GM21447 (cell line): ENCODE results near the gene PHKB.
"Not testable (repeated sequence)": the region's sequence is repeated elsewhere in the genome, so short reads cannot be mapped to it uniquely, and the experiment has no call there.

ENCODE experiments used
- ATAC-seq: cut with Tn5 transposase; IDR thresholded peaks from one replicate; pipeline ENCODE4 v1.9.1; 2021; ENCODE audit not compliant: unreplicated experiment

Gene PHKB

DNA sequence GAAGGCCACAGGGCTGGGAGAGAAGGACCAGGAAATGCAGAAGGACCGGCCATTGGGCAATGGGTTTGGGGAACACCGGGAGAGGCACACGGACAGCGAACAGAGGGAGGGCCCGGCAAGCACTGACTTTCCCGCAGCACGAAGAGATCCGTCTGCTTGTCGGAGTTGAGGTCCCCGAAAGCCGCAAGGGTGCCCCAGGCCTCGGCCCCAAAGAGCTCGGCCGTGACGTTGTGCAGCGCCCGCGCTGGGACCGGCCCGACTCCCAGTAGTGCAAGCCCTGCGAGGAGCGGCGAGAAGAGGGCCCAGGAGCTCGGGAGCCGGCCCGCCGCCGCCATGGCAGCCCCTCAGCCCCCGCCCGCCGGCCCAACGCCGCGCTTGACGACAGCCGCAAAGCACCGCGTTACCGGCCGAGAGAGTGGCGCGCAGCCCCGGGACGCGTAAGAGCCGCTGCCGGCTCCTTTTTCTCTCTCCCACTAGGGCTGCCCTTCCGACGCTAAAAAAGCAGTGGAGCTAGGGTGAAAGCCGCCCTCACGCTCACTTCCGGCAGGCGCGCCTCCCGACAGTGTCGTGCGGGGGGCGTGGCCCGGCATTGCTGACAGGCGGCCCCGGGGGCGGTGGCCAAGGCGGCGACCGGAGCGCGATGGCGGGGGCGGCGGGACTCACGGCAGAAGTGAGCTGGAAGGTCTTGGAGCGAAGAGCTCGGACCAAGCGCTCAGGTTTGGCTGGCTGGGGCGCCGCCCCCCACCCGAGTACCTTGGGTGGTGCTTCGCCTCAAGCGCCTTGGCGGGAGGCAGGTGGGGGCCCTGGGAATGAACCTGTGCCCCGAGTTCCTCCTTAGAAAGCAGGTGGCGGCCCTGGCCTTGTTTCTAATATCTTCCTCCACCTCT is at the start of gene PHKB, which contains the start of gene ITFG1:
PHKB (plus strand) TSS at position 621 of the 887 bp plus-strand sequence; CDS start at position 641, 20 bp downstream.
ITFG1 (minus strand) TSS at position 353 of the 887 bp plus-strand sequence; CDS start at position 335, 18 bp downstream.
- ATAC-seq, result peak; percentile 65

DNA sequence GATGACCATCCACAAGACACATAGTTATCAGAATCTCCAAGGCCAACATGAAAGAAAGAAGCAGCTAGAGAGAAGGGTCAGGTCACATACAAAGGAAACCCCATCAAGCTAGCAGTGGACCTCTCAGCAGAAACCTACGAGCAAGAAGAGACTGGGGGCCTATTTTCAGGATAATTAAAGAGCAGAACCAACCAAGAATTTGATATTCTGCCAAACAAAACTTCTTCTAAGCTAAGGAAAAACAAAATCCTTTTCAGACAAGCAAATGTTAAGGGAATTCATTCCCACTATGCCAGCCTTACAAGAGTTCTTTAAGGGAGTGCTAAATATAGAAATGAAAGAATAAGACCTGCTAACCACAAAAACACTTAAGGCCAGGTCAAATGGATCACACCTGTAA is 48.1 kb upstream of the PHKB start:
- no peak for ATAC-seq

DNA sequence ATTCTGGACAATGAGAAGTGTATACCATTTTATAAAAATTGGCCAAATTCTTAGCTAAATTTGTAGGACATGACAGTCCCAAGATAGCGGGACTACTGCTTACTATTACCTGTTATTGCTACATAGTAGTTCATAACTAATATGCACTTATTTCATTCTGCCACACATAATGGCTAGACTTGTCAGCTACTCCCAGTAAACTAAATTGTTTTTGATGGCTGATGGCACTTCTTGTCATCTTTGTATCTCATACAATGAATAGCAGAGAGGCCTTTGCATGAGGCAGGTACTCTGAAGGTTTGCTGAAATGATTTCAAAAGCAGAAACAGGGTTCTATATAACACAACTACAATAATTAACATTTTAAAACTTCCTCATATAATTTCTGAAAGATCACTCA is 44.3 kb upstream of the PHKB start:
- ATAC-seq, result no peak

DNA sequence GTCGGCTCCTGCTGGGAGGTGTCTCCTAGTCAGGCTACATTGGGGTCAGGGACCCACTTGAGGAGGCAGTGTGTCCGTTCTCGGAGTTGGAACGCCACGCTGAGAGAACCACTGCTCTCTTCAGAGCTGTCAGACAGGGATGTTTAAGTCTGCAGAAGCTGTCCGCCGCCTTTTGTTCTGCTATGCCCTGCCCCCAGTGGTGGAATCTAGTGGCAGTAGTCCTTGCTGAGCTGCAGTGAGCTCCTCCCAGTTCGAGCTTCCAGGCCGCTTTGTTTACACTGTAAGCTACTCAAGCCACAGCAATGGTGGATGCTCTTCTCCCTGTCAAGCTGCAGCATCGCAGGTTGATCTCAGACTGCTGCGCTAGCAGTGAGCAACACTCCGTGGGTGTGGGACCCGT is 36.3 kb upstream of the PHKB start:
- ATAC-seq, result no peak

DNA sequence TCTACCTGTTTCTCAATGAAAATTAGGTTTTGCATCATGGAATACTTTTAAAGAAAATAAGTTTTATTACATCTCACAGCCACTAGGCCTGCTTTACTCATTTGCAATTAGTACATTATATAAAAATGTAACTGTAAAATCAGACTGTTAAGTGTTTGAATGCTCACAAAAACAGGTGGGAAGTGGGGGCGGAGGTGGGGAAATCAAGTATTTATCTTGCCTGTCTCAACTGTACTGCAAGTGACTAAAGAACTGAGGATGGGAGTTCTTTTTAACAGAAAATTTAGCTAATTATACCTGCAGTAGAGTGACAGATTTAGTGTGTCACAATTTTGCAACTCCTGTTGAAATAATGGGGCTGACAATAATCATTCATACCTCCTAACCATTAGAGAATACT is 34.3 kb upstream of the PHKB start:
- no peak for ATAC-seq

DNA sequence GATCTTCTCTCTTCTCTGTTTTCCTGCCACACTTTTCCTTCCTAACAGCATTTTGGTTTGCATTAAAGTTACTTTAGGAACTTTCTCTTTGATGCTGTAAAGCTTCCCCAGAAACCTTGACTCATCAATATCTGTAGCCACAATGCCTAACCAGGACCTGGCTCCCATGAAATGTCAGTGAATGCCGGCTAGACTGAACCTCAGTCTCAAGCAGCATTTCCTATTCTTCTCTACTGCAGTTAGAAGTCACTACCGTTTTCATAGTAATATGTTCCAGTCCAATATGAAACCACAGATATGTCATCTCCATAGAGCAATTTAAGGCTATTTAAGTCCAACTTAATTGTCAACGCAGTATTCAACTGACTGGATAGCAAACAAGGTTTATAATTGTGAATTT is 29.2 kb upstream of the PHKB start:
- ATAC-seq, result no peak

DNA sequence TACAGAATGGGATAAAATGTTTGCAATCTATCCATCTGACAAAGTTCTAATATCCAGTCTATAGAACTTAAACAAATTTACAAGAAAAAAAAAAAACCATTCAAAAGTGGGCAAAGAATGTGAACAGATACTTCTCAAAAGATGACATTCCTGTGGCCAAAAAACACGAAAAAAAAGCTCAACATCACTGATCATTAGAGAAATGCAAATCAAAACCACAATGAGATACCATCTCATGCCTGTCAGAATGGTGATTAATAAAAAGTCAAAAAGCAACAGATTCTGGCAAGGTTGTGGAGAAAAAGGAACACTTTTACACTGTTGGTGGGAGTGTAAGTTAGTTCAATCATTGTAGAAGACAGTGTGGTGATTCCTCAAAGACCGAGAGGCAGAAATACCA is 26.9 kb upstream of the PHKB start:
- ATAC-seq, result not testable (repeated sequence)

DNA sequence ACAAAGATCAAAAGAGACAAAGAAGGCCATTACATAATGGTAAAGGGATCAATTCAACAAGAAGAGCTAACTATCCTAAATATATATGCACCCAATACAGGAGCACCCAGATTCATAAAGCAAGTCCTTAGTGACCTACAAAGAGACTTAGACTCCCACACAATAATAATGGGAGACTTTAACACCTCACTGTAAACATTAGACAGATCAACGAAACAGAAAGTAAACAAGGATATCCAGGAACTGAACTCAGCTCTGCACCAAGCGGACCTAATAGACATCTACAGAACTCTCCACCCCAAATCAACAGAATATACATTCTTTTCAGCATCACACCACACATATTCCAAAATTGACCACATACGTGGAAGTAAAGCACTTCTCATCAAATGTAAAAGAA is 21.1 kb upstream of the PHKB start:
- ATAC-seq, result not testable (repeated sequence)

DNA sequence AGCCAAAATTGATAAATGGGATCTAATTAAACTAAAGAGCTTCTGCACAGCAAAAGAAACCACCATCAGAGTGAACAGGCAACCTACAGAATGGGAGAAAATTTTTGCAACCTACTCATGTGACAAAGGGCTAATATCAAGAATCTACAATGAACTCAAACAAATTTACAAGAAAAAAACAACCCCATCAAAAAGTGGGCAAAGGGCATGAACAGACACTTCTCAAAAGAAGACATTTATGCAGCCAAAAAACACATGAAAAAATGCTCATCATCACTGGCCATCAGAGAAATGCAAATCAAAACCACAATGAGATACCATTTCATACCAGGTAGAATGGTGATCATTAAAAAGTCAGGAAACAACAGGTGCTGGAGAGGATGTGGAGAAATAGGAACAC is 18.2 kb upstream of the PHKB start:
- ATAC-seq, result not testable (repeated sequence)

DNA sequence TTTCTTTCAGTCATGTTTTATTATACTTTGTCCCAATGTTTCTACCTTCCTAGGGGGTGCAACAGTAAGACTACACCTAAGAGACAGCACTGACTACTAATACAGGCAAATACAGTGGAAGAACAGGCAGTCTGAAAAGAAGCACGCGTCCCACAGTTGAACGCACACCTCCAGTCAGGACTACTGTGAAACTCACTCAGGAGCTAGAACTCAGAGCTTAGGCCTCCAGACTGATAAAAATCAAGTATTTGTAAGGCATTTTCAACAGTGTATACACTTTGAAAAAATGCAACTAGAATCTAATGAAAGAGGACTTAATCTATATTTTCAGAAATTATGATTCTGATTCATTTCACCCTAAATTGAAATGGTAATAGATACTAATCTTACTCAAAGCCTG is 14.7 kb upstream of the PHKB start:
- ATAC-seq, result no peak

DNA sequence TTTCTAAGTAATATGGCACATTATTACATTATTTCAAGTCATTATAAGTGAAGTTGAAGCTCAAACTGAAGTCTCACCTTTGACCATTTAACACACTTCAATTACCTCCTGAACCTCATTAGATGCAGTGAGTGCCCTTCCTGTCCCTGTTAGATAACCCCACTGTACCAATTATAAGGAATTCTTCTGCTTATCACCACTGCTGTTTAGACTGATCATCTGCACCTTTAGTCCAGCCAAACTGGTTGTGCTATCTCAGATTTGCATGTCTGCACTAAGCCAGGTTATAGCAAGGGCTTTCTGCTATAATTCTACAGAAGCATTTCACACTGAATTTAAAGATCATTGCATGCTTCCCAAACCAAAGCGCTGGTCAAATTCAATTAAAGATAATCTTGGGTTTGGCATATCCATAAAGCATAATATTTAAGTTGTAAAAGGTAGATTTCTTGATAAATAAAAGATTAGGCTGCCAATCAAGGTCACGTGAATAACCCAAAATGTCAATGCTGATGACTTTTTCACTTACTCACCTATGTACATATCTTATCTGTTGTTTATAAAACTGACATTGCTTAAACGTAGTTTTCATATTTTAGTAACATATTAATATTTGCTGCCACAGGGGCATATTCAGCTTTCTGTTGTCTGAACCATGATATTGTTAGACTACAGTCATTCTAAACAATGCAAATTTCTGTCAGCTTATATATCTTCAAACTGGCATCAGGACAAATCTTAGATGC is 12.1 kb upstream of the PHKB start:
- no peak for ATAC-seq

DNA sequence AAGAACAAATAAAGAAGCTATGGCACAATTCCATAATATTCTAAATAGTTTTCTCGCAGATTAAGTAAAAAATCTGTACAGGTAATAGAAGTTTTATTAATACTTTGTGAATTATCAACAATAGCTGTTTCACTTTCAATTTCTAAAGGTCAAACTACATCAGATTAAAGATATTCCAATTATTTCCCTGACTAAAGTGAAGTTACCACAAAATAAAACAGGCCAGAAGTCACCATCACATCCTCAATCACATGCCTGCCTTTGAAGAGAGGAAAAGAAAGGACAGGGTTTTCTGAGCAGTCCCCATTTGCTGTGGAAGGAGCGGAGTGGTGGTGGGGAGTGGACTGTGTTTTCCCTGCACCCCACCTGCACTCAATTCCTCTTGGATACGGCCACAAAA is 11.3 kb upstream of the PHKB start:
- no peak for ATAC-seq

DNA sequence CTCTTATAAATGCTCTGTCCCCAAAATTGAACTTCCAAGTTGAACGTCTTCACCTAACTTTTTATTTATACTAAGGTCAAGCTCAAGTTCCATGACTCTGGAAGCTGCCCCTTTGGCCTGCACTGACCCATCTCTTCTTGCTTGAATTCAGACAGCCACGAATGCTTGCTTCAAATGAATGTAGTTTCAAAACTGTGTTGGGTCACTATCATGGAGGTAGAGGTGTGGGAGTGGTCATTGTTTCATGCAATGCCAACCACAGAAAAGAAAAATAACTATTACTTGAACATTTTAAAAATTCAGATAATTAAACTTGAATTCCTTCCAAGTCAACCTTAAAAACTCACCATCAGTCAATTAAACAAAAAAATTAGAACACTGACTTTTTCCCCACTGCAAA is 2.8 kb upstream of the PHKB start:
- ATAC-seq, result no peak

DNA sequence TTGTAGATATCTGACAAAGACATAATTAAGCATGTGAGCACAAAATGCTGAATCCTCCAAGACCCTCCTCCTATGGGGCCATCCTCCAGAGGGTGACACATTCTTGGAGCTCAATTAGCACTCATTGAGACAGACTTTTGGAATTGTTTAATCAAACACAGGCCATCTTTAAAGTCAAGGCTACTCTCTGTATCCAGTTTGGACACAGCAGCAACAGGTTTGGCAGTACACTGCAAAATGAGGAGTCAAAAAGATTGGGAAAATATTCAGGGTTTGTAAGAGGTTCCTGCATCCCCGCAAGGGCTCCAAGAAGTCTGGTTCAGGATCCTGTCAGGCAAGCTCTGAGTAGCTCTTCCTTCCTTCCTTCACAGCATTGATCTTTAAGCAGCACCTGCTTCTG is 1.5 kb upstream of the PHKB start:
- ATAC-seq, result no peak

DNA sequence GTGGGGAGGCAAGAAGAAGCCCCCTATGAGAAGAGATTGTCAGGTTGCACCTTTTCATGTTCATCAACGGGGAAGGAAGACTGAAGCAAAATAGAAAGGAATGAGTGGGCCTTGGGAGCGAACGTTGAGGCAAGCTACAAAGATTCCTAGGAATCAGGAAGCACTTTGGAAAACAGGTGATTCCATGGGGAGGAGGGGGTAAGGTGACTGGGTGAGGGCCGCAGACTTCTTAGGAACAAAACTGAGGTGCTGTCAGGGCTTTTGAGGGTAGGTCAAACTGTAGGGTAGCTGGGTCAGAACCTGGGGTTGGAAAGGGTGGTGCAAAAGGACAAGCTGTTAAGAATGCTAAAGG is 796 bp upstream of the PHKB start:
- ATAC-seq, result peak; percentile 3

DNA sequence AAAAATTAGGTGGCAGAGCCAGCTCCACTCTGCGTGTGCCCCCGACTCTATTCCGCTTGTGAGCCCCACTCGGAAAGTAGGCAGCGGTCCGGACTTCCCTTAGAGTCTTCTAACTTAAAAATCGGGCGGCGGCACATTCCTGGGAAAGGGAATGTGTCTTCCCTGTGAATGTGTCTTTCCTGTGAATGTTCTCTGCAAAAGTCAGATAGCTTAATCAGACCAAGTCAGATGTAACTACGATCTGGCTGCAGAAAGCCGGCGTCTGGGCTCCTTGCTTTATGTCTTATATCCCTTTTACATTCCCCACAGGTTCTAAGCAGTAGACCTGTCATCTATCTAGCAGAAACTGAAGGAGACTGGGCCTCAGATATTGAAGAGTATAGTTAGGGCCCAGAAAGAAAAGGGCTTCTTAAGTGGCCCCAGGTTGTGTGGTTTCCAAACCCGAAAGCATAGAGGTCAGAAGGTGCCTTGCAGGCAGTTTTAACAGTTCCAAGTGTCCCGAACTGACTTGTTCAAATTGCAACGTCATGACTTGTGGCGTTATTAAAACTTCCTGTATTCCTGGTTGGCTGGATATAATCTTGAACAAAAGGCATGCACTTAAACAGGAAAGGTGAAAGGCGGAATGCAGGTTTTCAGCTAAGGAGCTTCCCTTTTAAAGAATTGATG is 601 bp downstream of the PHKB start:
- ATAC-seq, result peak; percentile 31

DNA sequence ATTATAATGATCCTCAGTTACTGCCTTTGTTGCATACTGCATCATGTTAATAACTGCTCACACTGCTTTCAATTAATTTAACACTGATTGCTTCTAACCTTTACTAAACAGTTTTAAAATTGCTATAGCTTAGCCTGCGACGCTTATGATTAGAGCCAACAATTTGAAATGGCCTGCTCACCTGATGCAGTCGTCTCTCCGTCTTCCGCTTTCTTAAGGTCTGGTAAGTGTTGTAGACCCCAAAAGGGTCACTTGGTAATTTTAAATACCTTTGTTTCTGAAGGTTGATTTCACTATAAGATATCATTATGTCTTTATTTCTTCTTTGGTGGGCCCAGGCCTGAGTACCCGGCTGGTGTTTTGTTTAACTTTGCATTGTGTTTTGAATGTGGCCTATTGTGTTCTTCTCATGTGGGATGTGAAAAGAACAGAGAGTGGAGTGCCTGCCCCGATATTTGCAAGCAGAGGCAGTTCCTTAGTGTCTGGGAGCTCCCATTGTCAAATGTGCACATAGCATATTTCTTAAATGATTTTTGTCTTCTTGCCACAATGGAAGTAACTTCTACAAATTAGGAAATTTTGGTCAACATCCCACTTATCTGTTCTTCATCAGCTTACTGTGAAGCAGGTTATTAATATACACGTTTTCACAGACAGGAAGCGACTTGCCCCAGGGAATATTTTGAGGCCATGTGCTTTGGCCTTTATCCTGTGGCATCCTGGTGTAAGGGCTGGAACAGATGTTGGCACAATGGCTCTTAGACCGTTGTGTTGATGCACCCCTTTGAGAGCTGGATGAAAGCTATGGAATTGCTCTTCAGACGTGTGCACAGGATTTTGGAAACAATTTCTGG is 2.9 kb downstream of the PHKB start:
- ATAC-seq, result no peak

DNA sequence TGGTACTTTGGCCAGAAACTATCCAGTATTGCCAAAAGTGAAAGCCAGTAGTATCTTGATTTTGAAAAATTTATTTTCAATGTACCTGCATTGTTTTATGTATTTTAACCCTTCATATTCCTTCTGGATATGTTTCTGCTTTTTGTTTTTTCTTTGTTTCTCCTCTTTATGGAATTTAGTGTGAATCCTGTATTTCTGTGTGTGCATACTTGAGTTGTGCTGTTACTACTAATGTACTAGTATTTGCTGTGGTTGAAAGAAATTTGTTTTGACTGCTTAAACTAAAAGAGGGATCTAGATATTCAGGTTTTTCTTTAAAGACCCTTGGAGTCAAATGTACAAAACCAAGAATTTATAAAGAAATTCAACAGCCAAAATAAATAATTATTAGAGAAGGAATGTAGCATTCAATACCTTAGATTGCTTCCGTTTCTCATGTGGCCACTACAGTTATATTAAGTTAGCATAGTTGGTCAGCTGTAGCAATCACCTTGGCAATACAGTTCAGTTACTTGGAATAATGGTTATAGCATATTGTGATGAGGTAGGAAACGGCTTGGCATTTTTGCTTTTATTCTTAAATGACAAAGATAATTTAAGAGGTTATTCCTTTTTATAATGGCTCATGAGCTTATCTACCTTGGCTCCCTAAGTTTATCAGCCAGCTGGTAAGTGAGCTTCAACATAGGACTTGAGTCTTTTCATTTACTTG is 4.9 kb downstream of the PHKB start:
- ATAC-seq, result no peak

DNA sequence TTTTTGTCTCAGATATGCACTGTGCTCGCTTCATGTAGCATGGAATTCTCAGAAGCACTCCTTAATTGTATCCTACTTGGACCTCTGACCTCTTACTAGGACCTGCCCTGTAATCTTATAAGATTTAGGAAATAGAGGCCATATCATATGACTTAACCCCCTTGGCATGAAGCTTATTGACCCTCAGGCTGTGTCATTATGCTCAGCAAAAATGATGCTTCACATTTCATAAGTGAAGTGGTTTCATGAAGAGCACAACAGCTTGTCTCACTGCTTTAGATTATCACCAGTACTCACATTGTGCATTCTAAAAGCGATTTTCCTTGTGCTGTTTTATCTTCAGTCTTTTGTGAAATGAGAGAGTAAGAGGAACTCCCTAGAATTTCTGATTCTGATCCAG is 6.4 kb downstream of the PHKB start:
- no peak for ATAC-seq

DNA sequence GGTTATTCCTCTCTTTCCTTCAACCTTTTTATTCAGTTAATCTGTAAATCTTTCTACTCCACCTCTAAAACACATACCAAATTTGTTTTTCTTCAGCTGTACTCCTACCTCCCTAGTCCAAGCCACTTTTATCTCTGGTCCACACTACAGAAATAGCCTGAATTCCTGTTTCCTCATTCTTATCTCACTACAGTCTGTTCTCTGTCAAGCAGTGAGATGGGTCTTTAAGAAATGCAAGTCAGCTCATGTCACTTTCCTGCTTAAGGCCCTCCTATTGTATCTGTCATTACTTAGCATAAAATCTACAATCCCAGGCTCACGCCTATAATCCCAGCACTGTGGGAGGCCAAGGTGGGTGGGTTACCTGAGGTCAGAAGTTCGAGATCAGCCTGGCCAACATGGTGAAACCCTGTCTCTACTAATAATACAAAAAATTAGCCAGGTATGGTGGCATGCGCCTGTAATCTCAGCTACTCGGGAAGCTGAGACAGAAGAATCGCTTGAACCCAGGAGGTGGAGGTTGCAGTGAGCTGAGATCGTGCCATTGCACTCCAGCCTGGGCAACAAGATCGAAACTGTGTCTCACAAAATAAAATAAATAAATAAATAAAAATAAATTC is 7.0 kb downstream of the PHKB start:
- ATAC-seq, result not testable (repeated sequence)
